SK-N-SH treated with all-trans-retinoic acid at 6 μM for 48 hours (cell line): ENCODE data around the gene RCHY1.

Experiments
- ARNTL ChIP-seq: fragments of 450-650 bp; formaldehyde crosslinking; IDR thresholded peaks from 2 replicates; pipeline ENCODE4 v1.5.0; 2020; ENCODE audit warnings: low read depth, mild to moderate bottlenecking, moderate library complexity, borderline replicate concordance
- BACH2 ChIP-seq: fragments of 250-450 bp; sonication (Bioruptor Pico); IDR thresholded peaks from 2 replicates; pipeline ENCODE4 v1.9.0; 2021; ENCODE audit warnings: mild to moderate bottlenecking, borderline replicate concordance
- CSDC2 ChIP-seq: fragments of 250-450 bp; sonication (Bioruptor Pico); IDR thresholded peaks from 2 replicates; pipeline ENCODE4 v1.5.0; 2020; ENCODE audit warnings: mild to moderate bottlenecking, moderate library complexity
- ZC3H10 ChIP-seq: fragments of 250-450 bp; sonication (Bioruptor Pico); IDR thresholded peaks from 2 replicates; pipeline ENCODE4 v1.5.1; 2021; ENCODE audit warnings: mild to moderate bottlenecking, moderate library complexity
- TF ChIP-seq, protein P1 (sequence below): fragments of 250-450 bp; sonication (Bioruptor Pico); IDR thresholded peaks from 2 replicates; pipeline ENCODE4 v1.5.0; 2020; ENCODE audit warnings: mild to moderate bottlenecking, moderate library complexity
- TF ChIP-seq, protein P2 (sequence below): fragments of 250-450 bp; sonication (Bioruptor Pico); IDR thresholded peaks from 2 replicates; pipeline ENCODE4 v1.8.0; 2020; ENCODE audit warnings: mild to moderate bottlenecking, moderate library complexity, borderline replicate concordance

DNA sequence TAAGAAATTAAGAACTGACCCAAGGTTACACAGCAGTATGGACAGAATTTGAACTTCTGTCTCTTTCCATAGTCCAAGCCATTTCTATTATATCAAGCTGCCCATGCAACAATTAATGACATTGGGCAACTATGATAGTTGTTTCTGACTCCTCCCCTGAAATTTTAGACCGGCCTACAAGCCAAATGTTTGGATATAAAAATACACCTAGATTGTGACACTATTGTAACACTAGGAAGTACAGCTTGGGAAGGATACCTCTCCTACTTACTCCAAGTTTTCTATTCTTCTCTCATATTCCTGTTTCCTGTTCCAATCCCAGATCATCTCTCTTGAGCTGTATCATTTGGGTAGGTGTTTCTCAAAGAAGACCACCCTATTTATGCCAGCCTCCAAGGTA lies 43.5 kb downstream of the RCHY1 start:
- no peak for TF ChIP-seq ARNTL
- TF ChIP-seq, protein P1, sequence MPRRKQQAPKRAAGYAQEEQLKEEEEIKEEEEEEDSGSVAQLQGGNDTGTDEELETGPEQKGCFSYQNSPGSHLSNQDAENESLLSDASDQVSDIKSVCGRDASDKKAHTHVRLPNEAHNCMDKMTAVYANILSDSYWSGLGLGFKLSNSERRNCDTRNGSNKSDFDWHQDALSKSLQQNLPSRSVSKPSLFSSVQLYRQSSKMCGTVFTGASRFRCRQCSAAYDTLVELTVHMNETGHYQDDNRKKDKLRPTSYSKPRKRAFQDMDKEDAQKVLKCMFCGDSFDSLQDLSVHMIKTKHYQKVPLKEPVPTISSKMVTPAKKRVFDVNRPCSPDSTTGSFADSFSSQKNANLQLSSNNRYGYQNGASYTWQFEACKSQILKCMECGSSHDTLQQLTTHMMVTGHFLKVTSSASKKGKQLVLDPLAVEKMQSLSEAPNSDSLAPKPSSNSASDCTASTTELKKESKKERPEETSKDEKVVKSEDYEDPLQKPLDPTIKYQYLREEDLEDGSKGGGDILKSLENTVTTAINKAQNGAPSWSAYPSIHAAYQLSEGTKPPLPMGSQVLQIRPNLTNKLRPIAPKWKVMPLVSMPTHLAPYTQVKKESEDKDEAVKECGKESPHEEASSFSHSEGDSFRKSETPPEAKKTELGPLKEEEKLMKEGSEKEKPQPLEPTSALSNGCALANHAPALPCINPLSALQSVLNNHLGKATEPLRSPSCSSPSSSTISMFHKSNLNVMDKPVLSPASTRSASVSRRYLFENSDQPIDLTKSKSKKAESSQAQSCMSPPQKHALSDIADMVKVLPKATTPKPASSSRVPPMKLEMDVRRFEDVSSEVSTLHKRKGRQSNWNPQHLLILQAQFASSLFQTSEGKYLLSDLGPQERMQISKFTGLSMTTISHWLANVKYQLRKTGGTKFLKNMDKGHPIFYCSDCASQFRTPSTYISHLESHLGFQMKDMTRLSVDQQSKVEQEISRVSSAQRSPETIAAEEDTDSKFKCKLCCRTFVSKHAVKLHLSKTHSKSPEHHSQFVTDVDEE (CRISPR knock-in tag) = no peak
- TF ChIP-seq, protein P2, sequence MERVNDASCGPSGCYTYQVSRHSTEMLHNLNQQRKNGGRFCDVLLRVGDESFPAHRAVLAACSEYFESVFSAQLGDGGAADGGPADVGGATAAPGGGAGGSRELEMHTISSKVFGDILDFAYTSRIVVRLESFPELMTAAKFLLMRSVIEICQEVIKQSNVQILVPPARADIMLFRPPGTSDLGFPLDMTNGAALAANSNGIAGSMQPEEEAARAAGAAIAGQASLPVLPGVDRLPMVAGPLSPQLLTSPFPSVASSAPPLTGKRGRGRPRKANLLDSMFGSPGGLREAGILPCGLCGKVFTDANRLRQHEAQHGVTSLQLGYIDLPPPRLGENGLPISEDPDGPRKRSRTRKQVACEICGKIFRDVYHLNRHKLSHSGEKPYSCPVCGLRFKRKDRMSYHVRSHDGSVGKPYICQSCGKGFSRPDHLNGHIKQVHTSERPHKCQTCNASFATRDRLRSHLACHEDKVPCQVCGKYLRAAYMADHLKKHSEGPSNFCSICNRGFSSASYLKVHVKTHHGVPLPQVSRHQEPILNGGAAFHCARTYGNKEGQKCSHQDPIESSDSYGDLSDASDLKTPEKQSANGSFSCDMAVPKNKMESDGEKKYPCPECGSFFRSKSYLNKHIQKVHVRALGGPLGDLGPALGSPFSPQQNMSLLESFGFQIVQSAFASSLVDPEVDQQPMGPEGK (CRISPR knock-in tag) = no peak
- TF ChIP-seq BACH2 (CRISPR knock-in tag) = no peak
- no peak for TF ChIP-seq CSDC2 (CRISPR knock-in tag)
- no peak for TF ChIP-seq ZC3H10 (CRISPR knock-in tag)
